HFF-Myc (cell line): ENCODE results near the gene FRAT1.

Experiments
- DNase-seq: peaks from one replicate; pipeline ENCODE4 v3.0.0-alpha.2; 2011; ENCODE audit warnings: low read depth; ENCODE audit errors: extremely low read depth
- H3K4me3 ChIP-seq: replicated peaks from 2 replicates; pipeline ENCODE4 v1.5.1; 2011; ENCODE audit warnings: low read depth, mild to moderate bottlenecking, control low read depth, low read length
- TF ChIP-seq, protein P1 (sequence below): IDR thresholded peaks from 2 replicates; pipeline ENCODE4 v1.5.1; 2012; ENCODE audit warnings: mild to moderate bottlenecking, low read depth, low read length, control low read depth; ENCODE audit errors: missing control alignments

The FRAT1 gene

DNA sequence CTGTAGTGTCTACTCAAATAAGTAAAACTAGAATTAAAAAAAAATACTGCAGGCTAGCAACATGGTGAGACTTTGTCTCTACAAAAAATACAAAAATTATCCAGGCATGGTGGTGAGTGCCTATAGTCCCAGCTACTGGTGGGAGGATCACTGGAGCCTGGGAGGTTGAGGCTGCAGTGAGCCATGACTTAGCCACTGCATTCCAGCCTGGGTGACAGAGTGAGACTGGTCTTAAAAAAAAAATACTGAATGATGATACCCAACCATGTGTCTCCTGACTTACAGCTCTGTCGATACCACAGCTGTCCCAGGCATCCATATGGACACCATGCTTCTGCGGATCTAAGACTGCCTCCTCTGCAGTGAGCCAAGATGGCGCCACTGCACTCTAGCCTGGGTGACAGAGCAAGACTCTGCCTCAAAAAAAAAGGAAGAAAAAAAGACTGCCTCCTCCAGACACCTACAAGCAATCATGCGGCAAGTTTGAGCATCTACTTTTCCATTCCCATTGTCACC, 7.9 kb upstream of the FRAT1 start:
- no peak overlapping the region for H3K4me3 ChIP-seq
- TF ChIP-seq, protein P1, sequence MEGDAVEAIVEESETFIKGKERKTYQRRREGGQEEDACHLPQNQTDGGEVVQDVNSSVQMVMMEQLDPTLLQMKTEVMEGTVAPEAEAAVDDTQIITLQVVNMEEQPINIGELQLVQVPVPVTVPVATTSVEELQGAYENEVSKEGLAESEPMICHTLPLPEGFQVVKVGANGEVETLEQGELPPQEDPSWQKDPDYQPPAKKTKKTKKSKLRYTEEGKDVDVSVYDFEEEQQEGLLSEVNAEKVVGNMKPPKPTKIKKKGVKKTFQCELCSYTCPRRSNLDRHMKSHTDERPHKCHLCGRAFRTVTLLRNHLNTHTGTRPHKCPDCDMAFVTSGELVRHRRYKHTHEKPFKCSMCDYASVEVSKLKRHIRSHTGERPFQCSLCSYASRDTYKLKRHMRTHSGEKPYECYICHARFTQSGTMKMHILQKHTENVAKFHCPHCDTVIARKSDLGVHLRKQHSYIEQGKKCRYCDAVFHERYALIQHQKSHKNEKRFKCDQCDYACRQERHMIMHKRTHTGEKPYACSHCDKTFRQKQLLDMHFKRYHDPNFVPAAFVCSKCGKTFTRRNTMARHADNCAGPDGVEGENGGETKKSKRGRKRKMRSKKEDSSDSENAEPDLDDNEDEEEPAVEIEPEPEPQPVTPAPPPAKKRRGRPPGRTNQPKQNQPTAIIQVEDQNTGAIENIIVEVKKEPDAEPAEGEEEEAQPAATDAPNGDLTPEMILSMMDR: no peak
- no peak for DNase-seq

DNA sequence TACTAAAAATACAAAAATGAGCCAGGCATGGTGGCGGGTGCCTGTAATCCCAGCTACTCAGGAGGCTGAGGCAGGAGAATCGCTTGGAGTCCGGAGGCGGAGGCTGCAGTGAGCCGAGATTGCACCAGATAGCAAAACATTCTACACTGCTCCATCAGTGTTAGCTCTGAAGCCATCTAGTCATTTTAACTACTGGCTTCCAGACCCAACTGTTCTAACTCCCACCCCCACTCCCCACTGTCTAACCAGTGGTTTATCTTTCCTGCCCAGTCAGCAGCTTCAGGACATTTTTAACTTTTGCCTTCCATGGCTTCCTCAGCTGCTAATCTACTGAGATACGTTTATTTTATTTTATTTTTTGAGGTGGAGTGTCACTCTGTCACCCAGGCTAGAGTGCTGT, 6.2 kb upstream of the FRAT1 start:
- TF ChIP-seq, protein P1: no peak
- DNase-seq: no peak
- H3K4me3 ChIP-seq: no peak overlapping the region

GRCh38 chr10:97314671-97315070, 4.4 kb upstream of the FRAT1 start:
- no peak for DNase-seq
- TF ChIP-seq, protein P1: no peak
- no peak overlapping the region for H3K4me3 ChIP-seq

DNA sequence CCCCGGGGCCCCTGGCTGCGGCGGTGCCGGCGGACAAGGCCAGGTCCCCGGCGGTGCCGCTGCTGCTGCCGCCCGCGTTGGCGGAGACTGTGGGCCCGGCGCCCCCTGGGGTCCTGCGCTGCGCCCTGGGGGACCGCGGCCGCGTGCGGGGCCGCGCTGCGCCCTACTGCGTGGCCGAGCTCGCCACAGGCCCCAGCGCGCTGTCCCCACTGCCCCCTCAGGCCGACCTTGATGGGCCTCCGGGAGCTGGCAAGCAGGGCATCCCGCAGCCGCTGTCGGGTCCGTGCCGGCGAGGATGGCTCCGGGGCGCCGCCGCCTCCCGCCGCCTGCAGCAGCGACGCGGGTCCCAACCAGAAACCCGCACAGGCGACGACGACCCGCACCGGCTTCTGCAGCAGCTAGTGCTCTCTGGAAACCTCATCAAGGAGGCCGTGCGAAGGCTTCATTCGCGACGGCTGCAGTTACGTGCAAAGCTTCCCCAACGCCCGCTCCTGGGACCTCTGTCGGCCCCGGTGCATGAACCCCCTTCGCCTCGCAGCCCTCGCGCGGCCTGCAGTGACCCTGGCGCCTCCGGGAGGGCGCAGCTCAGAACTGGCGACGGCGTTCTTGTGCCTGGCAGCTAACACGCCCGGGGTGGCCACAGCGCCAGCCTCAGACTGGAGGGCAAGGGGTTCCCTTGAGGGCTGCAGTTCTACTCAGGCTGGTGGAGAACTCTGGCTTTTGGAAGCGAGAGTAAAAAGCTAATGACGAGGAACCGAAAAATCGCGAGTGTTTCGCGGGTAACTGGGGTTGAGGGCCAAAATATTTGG, 804 bp downstream of the FRAT1 start:
- TF ChIP-seq, protein P1: no peak
- DNase-seq: no peak
- peak overlapping the region; percentile 53 for H3K4me3 ChIP-seq

- peak overlapping the region; percentile 53 for H3K4me3 ChIP-seq
- DNase-seq: no peak
- TF ChIP-seq, protein P1: no peak
Measured at GRCh38 chr10:97320480-97321031, 1.5 kb downstream of the FRAT1 start.

GRCh38 chr10:97321032-97321803, 2.1 kb downstream of the FRAT1 start:
- no peak for DNase-seq
- TF ChIP-seq, protein P1: no peak
- no peak overlapping the region for H3K4me3 ChIP-seq
